NCI-H82 treated with DMSO at 0.1 percent for 48 hours (cell line): ENCODE data around the gene ZNF407.

Source experiments
- DNase-seq: peaks from one replicate; lab custom pipeline; 2025; ENCODE audit not compliant: unreplicated experiment; lab: John Stamatoyannopoulos, UW

Gene ZNF407

GRCh38 chr18:74665905-74666304 lies 68.2 kb downstream of the ZNF407 start:
- DNase-seq: no peak

GRCh38 chr18:74669136-74669798 lies 71.6 kb downstream of the ZNF407 start:
- DNase-seq: no peak

- no peak for DNase-seq
These were observed 74.7 kb downstream of the ZNF407 start for GRCh38 chr18:74672371-74672770.

- no peak for DNase-seq
These were observed 76.8 kb downstream of the ZNF407 start for GRCh38 chr18:74674487-74674886.

GRCh38 chr18:74679006-74679678 lies 81.5 kb downstream of the ZNF407 start:
- DNase-seq: no peak

GRCh38 chr18:74679679-74680076 lies 82.0 kb downstream of the ZNF407 start:
- DNase-seq: no peak

GRCh38 chr18:74682141-74682990 lies 84.7 kb downstream of the ZNF407 start:
- DNase-seq: no peak

GRCh38 chr18:74682991-74683297 lies 85.3 kb downstream of the ZNF407 start:
- DNase-seq: no peak

GRCh38 chr18:74683573-74683972 lies 85.9 kb downstream of the ZNF407 start:
- no peak for DNase-seq

GRCh38 chr18:74689251-74689650 lies 91.6 kb downstream of the ZNF407 start:
- DNase-seq: no peak

- no peak for DNase-seq
These were observed 94.8 kb downstream of the ZNF407 start for GRCh38 chr18:74692367-74693013.

GRCh38 chr18:74694436-74694835 lies 96.8 kb downstream of the ZNF407 start:
- DNase-seq: no peak

GRCh38 chr18:74695170-74695569 lies 97.5 kb downstream of the ZNF407 start:
- DNase-seq: no peak

GRCh38 chr18:74698881-74699280 lies 101.2 kb downstream of the ZNF407 start:
- DNase-seq: no peak

- no peak for DNase-seq
These were observed 101.8 kb downstream of the ZNF407 start for GRCh38 chr18:74699455-74699854.

- DNase-seq: no peak
These were observed 105.3 kb downstream of the ZNF407 start for GRCh38 chr18:74702950-74703349.

- DNase-seq: no peak
These were observed 110.5 kb downstream of the ZNF407 start for GRCh38 chr18:74708169-74708568.

- DNase-seq: no peak
These were observed 111.8 kb downstream of the ZNF407 start for GRCh38 chr18:74709452-74709851.

- no peak for DNase-seq
These were observed 116.5 kb downstream of the ZNF407 start for GRCh38 chr18:74714120-74714519.

GRCh38 chr18:74714791-74715190 lies 117.1 kb downstream of the ZNF407 start:
- DNase-seq: no peak

- no peak for DNase-seq
These were observed 117.6 kb downstream of the ZNF407 start for GRCh38 chr18:74715306-74715705.
